Measurements from ENCODE around the gene IGSF8. TPM values are rescaled to one million over a fixed set of nuclear protein-coding genes. Genes with fewer than 3 reads are reported as not detected.

Gene IGSF8
- total RNA-seq, 1 experiment from 2014 or later = 56.2 TPM

- no peaks in the 10 kb centered on the region for H3K9me3 ChIP-seq (ENCODE audit: control insufficient read depth, low read depth, low read length)
- peaks cover 2% of the 10 kb centered on the region for H3K27me3 Mint-ChIP-seq (ENCODE audit: low read depth)
- no peak overlapping the region for H2AK5ac ChIP-seq (ENCODE audit: insufficient read length, low read length)
- no peak overlapping the region for H3K4ac ChIP-seq (ENCODE audit: low read depth, low read length)
- H2BK5ac ChIP-seq (ENCODE audit: insufficient read length, low read length) = no peak overlapping the region
- no peaks in the 10 kb centered on the region for H3K23me2 ChIP-seq (ENCODE audit: insufficient read length, low read depth, low read length, poor library complexity, severe bottlenecking)
- DNase-seq = no peak
- H3K4me1 ChIP-seq (ENCODE audit: insufficient read depth, low read length) = 0 out of 2 replicates have a peak, but pooled peaks cover 1% of the 10 kb centered on the region
- no peak overlapping the region for H3K56ac ChIP-seq (ENCODE audit: insufficient read length, low read depth, low read length)
- H3K9ac ChIP-seq (ENCODE audit: extremely low read depth, insufficient read length, low read length) = no peak overlapping the region
- H3T11ph ChIP-seq (ENCODE audit: low read length) = no peak overlapping the region
- no CpG with 5 or more reads among the region's 5 CpGs for WGBS (ENCODE audit: extremely low coverage, insufficient read length, low lambda C conversion rate)
- no peaks in the 10 kb centered on the region for H3K79me1 ChIP-seq (ENCODE audit: insufficient read depth, low read depth, low read length, poor library complexity, severe bottlenecking)
- no peak overlapping the region for H3K14ac ChIP-seq (ENCODE audit: insufficient read depth, low read length)
- H3K27me3 ChIP-seq (ENCODE audit: insufficient read depth, low read length) = no peaks in the 10 kb centered on the region
- no peaks in the 10 kb centered on the region for H3K9me3 Mint-ChIP-seq
- peaks cover 0 to 6% of the 10 kb centered on the region in 2 experiments; a peak in 2 of 4 replicates for H3K4me1 Mint-ChIP-seq
- no peak overlapping the region for H3K27ac ChIP-seq (ENCODE audit: insufficient read length, low read depth, low read length)
- H2BK20ac ChIP-seq (ENCODE audit: low read depth, low read length, poor library complexity, severe bottlenecking) = no peak overlapping the region
- H2BK12ac ChIP-seq (ENCODE audit: insufficient read length, low read depth, low read length) = no peak overlapping the region
- no peaks in the 10 kb centered on the region for H4K20me1 ChIP-seq (ENCODE audit: control insufficient read depth, insufficient read depth, insufficient read length)
- no peak overlapping the region for H2AFZ ChIP-seq (ENCODE audit: low read length)
- peaks cover 0 to 79% (median 71%) of the 10 kb centered on the region in 3 experiments; a peak in 6 of 7 replicates for H3K36me3 Mint-ChIP-seq (ENCODE audit: insufficient read depth in 1 of 3, low read depth in 3 of 3)
- no peak overlapping the region for H3K18ac ChIP-seq (ENCODE audit: insufficient read length, low read depth, low read length)
- H4K91ac ChIP-seq (ENCODE audit: insufficient read length, low read depth, low read length) = no peak overlapping the region
- no peak overlapping the region for H2BK15ac ChIP-seq (ENCODE audit: low read depth, low read length)
- TF ChIP-seq CTCF (conservative IDR thresholded peaks at IDR 0.05) = no peak
- no peak overlapping the region for H3K23ac ChIP-seq (ENCODE audit: insufficient read length, low read depth, low read length)
- H2BK120ac ChIP-seq (ENCODE audit: low read depth, low read length, poor library complexity, severe bottlenecking) = no peak overlapping the region
- H4K5ac ChIP-seq (ENCODE audit: insufficient read length, low read depth, low read length) = no peak overlapping the region
- no peaks in the 10 kb centered on the region for H3K79me2 ChIP-seq (ENCODE audit: insufficient read depth, low read length)
- H3K27ac Mint-ChIP-seq = no peak overlapping the region; a peak in 1 of 7 replicates
- no peak overlapping the region for H3K4me3 Mint-ChIP-seq
- H4K8ac ChIP-seq (replicated peaks; ENCODE audit: insufficient read length, low read depth, low read length) = no peak overlapping the region
- H3K4me2 ChIP-seq (ENCODE audit: insufficient read depth, insufficient read length, low read length) = no peak overlapping the region
Observed at GRCh38 chr1:160136926-160137200, 38.4 kb upstream of the IGSF8 start.

All from H9 (cell line).